HG03342 (cell line): ENCODE data around the gene PCDHGC4.

ENCODE experiments used
- ATAC-seq: cut with Tn5 transposase; IDR thresholded peaks from one replicate; pipeline ENCODE4 v1.9.1; 2021; ENCODE audit warnings: mild to moderate bottlenecking, moderate library complexity; ENCODE audit not compliant: unreplicated experiment

Gene PCDHGC4

GRCh38 chr5:141527426-141527825, 42.6 kb downstream of the PCDHGC4 start:
- ATAC-seq, result no peak

GRCh38 chr5:141528291-141528984, 43.6 kb downstream of the PCDHGC4 start:
- no peak for ATAC-seq

GRCh38 chr5:141529002-141529401, 44.2 kb downstream of the PCDHGC4 start:
- no peak for ATAC-seq

GRCh38 chr5:141529873-141530272, 45.0 kb downstream of the PCDHGC4 start:
- ATAC-seq, result no peak

- ATAC-seq, result no peak
Observed at GRCh38 chr5:141532726-141533125, 47.9 kb downstream of the PCDHGC4 start.

GRCh38 chr5:141533897-141534296, 49.1 kb downstream of the PCDHGC4 start:
- no peak for ATAC-seq

- ATAC-seq, result no peak
Observed at GRCh38 chr5:141534492-141535213, 49.8 kb downstream of the PCDHGC4 start.
